ENCODE measurements around the gene DOK1.

The DOK1 gene

DNA sequence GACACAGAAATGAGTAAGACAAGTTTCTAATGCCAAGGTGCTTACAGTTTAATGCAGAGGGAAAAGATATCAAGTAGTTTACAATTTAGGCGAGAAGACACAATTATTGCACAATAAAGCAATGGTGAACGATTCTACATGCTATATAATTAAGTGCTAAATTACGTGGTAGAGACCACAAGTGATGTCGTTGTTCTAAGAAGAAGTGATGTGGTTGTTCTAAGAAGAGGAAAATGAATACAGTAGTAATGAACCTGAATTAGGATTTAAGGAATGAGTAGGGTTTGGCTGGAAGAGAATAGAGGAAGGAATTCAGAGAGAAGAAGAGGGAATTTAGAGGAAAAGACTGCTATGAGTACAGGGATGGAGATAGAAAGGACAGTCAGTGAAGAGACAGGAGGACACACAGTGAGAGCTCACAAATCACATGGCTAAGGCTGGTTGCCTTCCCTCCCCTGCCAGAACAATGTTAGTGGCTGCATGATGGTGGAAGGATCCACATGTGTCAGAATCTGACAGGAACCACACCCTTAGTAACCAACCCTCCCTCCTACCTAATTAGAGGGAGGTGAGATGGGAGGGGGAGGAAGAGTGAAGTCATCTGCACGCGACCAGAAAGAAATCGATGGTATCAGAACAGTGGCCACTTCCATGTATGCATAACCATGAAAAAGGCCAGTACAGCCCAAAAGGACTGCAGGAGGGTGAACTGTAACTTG is 48.9 kb downstream of the DOK1 start:
- no peak for FAIRE-seq

DNA sequence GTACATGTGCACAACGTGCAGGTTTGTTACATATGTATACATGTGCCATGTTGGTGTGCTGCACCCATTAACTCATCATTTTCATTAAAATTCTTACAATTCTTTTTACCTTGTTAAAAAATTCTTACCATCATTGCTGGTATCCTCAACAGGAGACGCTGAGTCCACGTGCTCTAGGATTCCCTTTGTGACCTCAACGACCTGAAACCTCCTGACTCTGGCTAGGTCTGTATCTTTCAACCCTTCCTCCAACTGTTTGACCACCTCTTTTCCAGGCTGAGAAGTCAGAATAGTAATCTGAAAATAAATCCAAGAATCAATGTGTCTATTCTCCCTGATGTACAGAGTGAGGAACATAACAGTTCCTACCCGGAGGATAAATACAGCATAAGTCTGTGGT is 52.4 kb downstream of the DOK1 start:
- FAIRE-seq, result no peak
